ENCODE measurements around the gene WRNIP1.

GRCh38 chr6:2729921-2730320 is 35.3 kb upstream of the WRNIP1 start:
- TF ChIP-seq POLR2A (IDR thresholded peaks at IDR 0.05; ENCODE audit: borderline replicate concordance, extremely low read depth, insufficient read depth, insufficient read length), result no peak
- TF ChIP-seq POLR2AphosphoS5 (IDR thresholded peaks at IDR 0.05; ENCODE audit: low read depth, low read length), result no peak
- no peak for TF ChIP-seq CTCF (IDR thresholded peaks at IDR 0.05 in 2 of 3, conservative IDR thresholded peaks at IDR 0.05 in 1 of 3; ENCODE audit: borderline replicate concordance in 1 of 3, insufficient read depth in 1 of 3, low read depth in 2 of 3, low read length in 2 of 3)
- TF ChIP-seq SIN3A (IDR thresholded peaks at IDR 0.05; ENCODE audit: low read depth), result no peak
- no peak for TF ChIP-seq EZH2 (IDR thresholded peaks at IDR 0.05)
- TF ChIP-seq FOSL1 (IDR thresholded peaks at IDR 0.05; ENCODE audit: low read depth), result no peak
- TF ChIP-seq SRF (IDR thresholded peaks at IDR 0.05; ENCODE audit: low read depth), result no peak
- no peak for TF ChIP-seq MAX (IDR thresholded peaks at IDR 0.05)
- TF ChIP-seq REST (IDR thresholded peaks at IDR 0.05; ENCODE audit: low read depth), result no peak
- TF ChIP-seq TCF7L2 (IDR thresholded peaks at IDR 0.05; ENCODE audit: borderline replicate concordance, extremely low read depth, insufficient read depth, insufficient read length), result no peak
- no peak for TF ChIP-seq ZNF274 (IDR thresholded peaks at IDR 0.05; ENCODE audit: low read depth, low read length)

All from HCT116 (cell line).